Stimulated activated CD8-positive, alpha-beta memory T cell treated with anti-CD3 and anti-CD28 coated beads, Interleukin-4, amount 100 ng/mL, for 48 hours (primary cell): ENCODE data around the gene NDUFB3.

Experiments
- DNase-seq: peaks from one replicate; pipeline ENCODE4 v3.0.0-alpha.2; 2020

Gene NDUFB3

GRCh38 chr2:201100497-201100896 is 28.7 kb downstream of the NDUFB3 start:
- no peak for DNase-seq

- DNase-seq, result no peak
Observed at GRCh38 chr2:201105759-201106158, 34.0 kb downstream of the NDUFB3 start.

GRCh38 chr2:201107624-201108023 is 35.8 kb downstream of the NDUFB3 start:
- no peak for DNase-seq

- no peak for DNase-seq
Observed at GRCh38 chr2:201108341-201108740, 36.5 kb downstream of the NDUFB3 start.

- DNase-seq, result no peak
Observed at GRCh38 chr2:201109186-201109585, 37.4 kb downstream of the NDUFB3 start.

- no peak for DNase-seq
Observed at GRCh38 chr2:201110615-201111014, 38.8 kb downstream of the NDUFB3 start.

- DNase-seq, result no peak
Observed at GRCh38 chr2:201111096-201111495, 39.3 kb downstream of the NDUFB3 start.

GRCh38 chr2:201114350-201114749 is 42.5 kb downstream of the NDUFB3 start:
- no peak for DNase-seq

GRCh38 chr2:201114846-201115245 is 43.0 kb downstream of the NDUFB3 start:
- DNase-seq, result peak; percentile 21

GRCh38 chr2:201116115-201116958 is 44.5 kb downstream of the NDUFB3 start, which contains the start of gene CFLAR:
Gene CFLAR (plus strand): TSS chr2:201116164. CDS start chr2:201129866, 13,702 bp downstream.
- peak; percentile 92 for DNase-seq

- DNase-seq, result peak; percentile 41
Observed at GRCh38 chr2:201116959-201117734, 45.3 kb downstream of the NDUFB3 start.

- DNase-seq, result peak; percentile 54
Observed at GRCh38 chr2:201117735-201118094, 45.9 kb downstream of the NDUFB3 start.

- peak; percentile 91 for DNase-seq
Observed at GRCh38 chr2:201118121-201118960, 46.5 kb downstream of the NDUFB3 start.

- no peak for DNase-seq
Observed at GRCh38 chr2:201118961-201119854, 47.4 kb downstream of the NDUFB3 start.

- DNase-seq, result no peak
Observed at GRCh38 chr2:201122276-201122675, 50.5 kb downstream of the NDUFB3 start.

- no peak for DNase-seq
Observed at GRCh38 chr2:201126308-201127151, 54.7 kb downstream of the NDUFB3 start.

- no peak for DNase-seq
Observed at GRCh38 chr2:201127152-201127511, 55.3 kb downstream of the NDUFB3 start.

GRCh38 chr2:201127570-201127969 is 55.8 kb downstream of the NDUFB3 start:
- DNase-seq, result peak; percentile 69

- no peak for DNase-seq
Observed at GRCh38 chr2:201128033-201128432, 56.2 kb downstream of the NDUFB3 start.

- peak; percentile 70 for DNase-seq
Observed at GRCh38 chr2:201128933-201129505, 57.2 kb downstream of the NDUFB3 start.
